Gastroesophageal sphincter (tissue), 4 donors: ENCODE data around the gene ZIM2. TPM values are rescaled to one million over a fixed set of nuclear protein-coding genes. Genes with fewer than 3 reads are reported as not detected.

ENCODE experiments used
- ATAC-seq: fragments of 150-250 bp; one replicate; pipeline ENCODE4 v1.9.1; 2016; ENCODE audit warnings: mild to moderate bottlenecking, moderate library complexity
- H3K27ac ChIP-seq, 4 donors: fragments of 200-600 bp; sonication (generic) in 3 of 4; 1 replicate in 3 of 4; 2 replicates in 1 of 4; pipeline ENCODE4 v1.5.1; 2016 to 2019
- H3K27me3 ChIP-seq: fragments of 200-600 bp; sonication (generic); one replicate; pipeline ENCODE4 v1.5.1; 2019
- H3K36me3 ChIP-seq, 2 donors: fragments of 200-600 bp; sonication (generic); one replicate each; pipeline ENCODE4 v1.5.1; 2019; ENCODE audit warnings: control low read depth in 1 of 2
- H3K4me1 ChIP-seq, 3 donors: fragments of 200-600 bp; sonication (generic); 1 replicate in 2 of 3; 2 replicates in 1 of 3; pipeline ENCODE4 v1.5.1; 2016 to 2019; ENCODE audit warnings: control low read depth in 2 of 3
- H3K4me3 ChIP-seq, 2 donors: fragments of 200-600 bp; sonication (generic); one replicate each; pipeline ENCODE4 v1.5.1; 2019; ENCODE audit warnings: mild to moderate bottlenecking in 1 of 2, moderate library complexity in 1 of 2
- H3K9me3 ChIP-seq, 3 donors: fragments of 200-600 bp; sonication (generic); one replicate each; pipeline ENCODE4 v1.5.1; 2017 to 2019; ENCODE audit warnings: control low read depth in 2 of 3
- EP300 ChIP-seq: sonication (generic); formaldehyde crosslinking; IDR thresholded peaks from one replicate; pipeline ENCODE4 v1.6.1; 2017; ENCODE audit warnings: antibody characterized with exemption, mild to moderate bottlenecking
- POLR2A ChIP-seq, 2 donors: fragments of 450-650 bp; IDR thresholded peaks; one replicate each; pipeline ENCODE4 v1.6.1; 2017; ENCODE audit warnings: antibody characterized with exemption in 2 of 2, mild to moderate bottlenecking in 2 of 2, moderate library complexity in 1 of 2
- POLR2AphosphoS5 ChIP-seq: sonication (generic); formaldehyde crosslinking; IDR thresholded peaks from one replicate; pipeline ENCODE4 v1.6.1; 2017; ENCODE audit warnings: antibody characterized with exemption
- WGBS, 2 donors: methylation state at CpG; one replicate each; pipeline ENCODE4 v1.1.5; 2018; ENCODE audit warnings: low coverage in 1 of 2; 5-methylcytosine and 5-hydroxymethylcytosine counted together
- total RNA-seq, 4 donors: library from RNA; depleted of rRNA; stranded (reverse); fragments of >200 nt; gene quantifications; one replicate each; pipeline ENCODE4 v1.1.0, GENCODE V29; 2016
- TF ChIP-seq, protein P1 (sequence below), 4 experiments: fragments of 200-600 bp in 2 of 4; fragments of 450-650 bp in 2 of 4; sonication (generic) in 1 of 4; IDR thresholded peaks; one replicate each; pipeline ENCODE4 v1.5.1; 2017 to 2019; ENCODE audit warnings: antibody characterized with exemption in 4 of 4, mild to moderate bottlenecking in 2 of 4, moderate library complexity in 2 of 4

ZIM2 gene
- total RNA-seq, 4 donors from 2014 or later, result 0.31 to 1.0 (median 0.39) TPM

DNA sequence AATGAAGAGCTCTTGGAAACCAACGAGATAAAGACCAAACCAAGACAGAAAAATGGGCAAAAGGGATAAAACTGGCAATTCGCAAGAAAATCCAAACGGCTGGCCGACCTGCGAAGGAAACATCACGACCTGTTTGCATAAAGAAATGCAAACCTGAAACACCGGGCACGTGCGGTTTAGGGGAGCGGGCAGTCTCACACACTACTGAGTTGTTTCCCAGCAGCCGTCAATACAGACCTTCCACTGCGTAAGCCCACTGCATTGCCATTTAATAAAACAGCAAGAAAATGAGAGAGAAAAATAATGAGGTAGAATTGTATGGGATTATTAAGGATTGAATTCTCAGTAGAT is 642 bp upstream of the ZIM2 start:
- WGBS, 2 donors, result 36 to 45% methylated on average over 11 to 12 of the region's 12 CpGs

GRCh38 chr19:56839652-56840450 is 675 bp downstream of the ZIM2 start:
- peaks cover 0 to 21% (median 0%) of the 10 kb centered on the region in 3 donors for H3K4me1 ChIP-seq
- peak; percentile 71 for ATAC-seq
- H3K27ac ChIP-seq, result peak overlapping the region; percentile 16 to 94 (median 92)
- no peaks in the 10 kb centered on the region for H3K27me3 ChIP-seq
- peaks cover 0 to 5% (median 0%) of the 10 kb centered on the region in 3 donors for H3K9me3 ChIP-seq
- peak overlapping the region; percentile 22 to 55 for H3K4me3 ChIP-seq
- no peaks in the 10 kb centered on the region for H3K36me3 ChIP-seq
- TF ChIP-seq, protein P1, sequence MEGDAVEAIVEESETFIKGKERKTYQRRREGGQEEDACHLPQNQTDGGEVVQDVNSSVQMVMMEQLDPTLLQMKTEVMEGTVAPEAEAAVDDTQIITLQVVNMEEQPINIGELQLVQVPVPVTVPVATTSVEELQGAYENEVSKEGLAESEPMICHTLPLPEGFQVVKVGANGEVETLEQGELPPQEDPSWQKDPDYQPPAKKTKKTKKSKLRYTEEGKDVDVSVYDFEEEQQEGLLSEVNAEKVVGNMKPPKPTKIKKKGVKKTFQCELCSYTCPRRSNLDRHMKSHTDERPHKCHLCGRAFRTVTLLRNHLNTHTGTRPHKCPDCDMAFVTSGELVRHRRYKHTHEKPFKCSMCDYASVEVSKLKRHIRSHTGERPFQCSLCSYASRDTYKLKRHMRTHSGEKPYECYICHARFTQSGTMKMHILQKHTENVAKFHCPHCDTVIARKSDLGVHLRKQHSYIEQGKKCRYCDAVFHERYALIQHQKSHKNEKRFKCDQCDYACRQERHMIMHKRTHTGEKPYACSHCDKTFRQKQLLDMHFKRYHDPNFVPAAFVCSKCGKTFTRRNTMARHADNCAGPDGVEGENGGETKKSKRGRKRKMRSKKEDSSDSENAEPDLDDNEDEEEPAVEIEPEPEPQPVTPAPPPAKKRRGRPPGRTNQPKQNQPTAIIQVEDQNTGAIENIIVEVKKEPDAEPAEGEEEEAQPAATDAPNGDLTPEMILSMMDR (IDR thresholded peaks at IDR 0.05), result no peak
- TF ChIP-seq EP300 (no peak), POLR2A (IDR thresholded peaks at IDR 0.05) (no peak), POLR2AphosphoS5 (no peak)
- 20 to 36% methylated on average over 1 to 7 of the region's 48 CpGs for WGBS, 2 donors

More for the DNA sequence above, 642 bp upstream of the ZIM2 start:
- Histone ChIP-seq H3K36me3 (no peaks in the 10 kb centered on the region), H3K4me1 (peaks cover 0 to 21% (median 0%) of the 10 kb centered on the region in 3 donors), H3K4me3 (no peak overlapping the region), H3K27ac (no peak overlapping the region), H3K9me3 (peaks cover 0 to 5% (median 0%) of the 10 kb centered on the region in 3 donors), H3K27me3 (no peaks in the 10 kb centered on the region)
- ATAC-seq, result no peak
- no peak for TF ChIP-seq POLR2A (IDR thresholded peaks at IDR 0.05)
- TF ChIP-seq, protein P1 (IDR thresholded peaks at IDR 0.05), result no peak
- TF ChIP-seq POLR2AphosphoS5, result no peak
- TF ChIP-seq EP300, result no peak

DNA sequence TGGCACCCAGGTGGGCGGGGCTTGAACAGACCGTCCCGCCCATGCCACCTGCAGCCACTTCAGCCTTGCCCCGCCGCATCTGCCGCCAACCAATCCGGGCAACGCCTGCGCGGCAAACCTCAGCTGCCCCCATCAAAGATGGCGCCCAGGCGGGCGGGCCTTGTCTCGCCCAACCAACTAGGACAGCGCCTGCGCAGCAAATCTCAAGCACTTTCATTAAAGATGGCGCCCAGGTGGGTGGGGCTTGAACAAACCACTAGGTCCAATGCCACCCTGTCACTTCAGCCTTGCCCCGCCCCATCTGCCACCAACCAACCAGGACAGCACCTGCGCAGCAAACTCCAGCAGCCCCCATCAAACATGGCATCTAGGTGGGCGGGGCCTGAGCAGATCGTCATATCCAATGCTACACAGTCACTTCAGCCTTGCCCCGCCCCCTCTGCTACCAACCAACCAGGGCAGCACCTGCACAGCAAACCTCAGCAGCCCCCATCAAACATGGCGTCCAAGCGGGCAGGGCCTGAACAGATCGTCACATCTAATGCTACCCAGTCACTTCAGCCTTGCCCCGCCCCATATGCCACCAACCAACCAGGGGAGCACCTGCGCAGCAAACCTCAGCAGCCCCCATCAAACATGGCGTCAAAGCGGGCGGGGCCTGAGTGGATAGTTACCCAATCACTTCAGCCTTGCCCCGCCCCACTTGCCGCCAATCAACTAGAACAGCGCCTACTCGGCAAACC is 1.4 kb downstream of the ZIM2 start:
- H3K27ac ChIP-seq, result peak overlapping the region in 3 of 4 donors; percentile 90 to 94 (median 93)
- H3K36me3 ChIP-seq, result no peaks in the 10 kb centered on the region
- H3K9me3 ChIP-seq, result peaks cover 0 to 5% (median 0%) of the 10 kb centered on the region in 3 donors
- TF ChIP-seq, protein P1 (IDR thresholded peaks at IDR 0.05), result no peak
- TF ChIP-seq EP300 (no peak), POLR2A (IDR thresholded peaks at IDR 0.05) (no peak), POLR2AphosphoS5 (peak; percentile 51)
- no peaks in the 10 kb centered on the region for H3K27me3 ChIP-seq
- H3K4me3 ChIP-seq, result peak overlapping the region in 1 of 2 donors; percentile 55
- WGBS, 2 donors, result 38 to 65% methylated on average over 5 to 8 of the region's 34 CpGs
- ATAC-seq, result peak; percentile 77
- peaks cover 0 to 21% (median 0%) of the 10 kb centered on the region in 3 donors for H3K4me1 ChIP-seq

- Histone ChIP-seq H3K27ac (peak overlapping the region; percentile 78 to 94 (median 92)), H3K27me3 (no peaks in the 10 kb centered on the region), H3K4me1 (peaks cover 0 to 21% (median 0%) of the 10 kb centered on the region in 3 donors), H3K36me3 (no peaks in the 10 kb centered on the region), H3K9me3 (peaks cover 0 to 5% (median 0%) of the 10 kb centered on the region in 3 donors), H3K4me3 (peak overlapping the region; percentile 25 to 55)
- TF ChIP-seq POLR2AphosphoS5, result no peak
- peak; percentile 18 to 22 for TF ChIP-seq POLR2A (IDR thresholded peaks at IDR 0.05)
- TF ChIP-seq, protein P1 (IDR thresholded peaks at IDR 0.05), result peak; percentile 27 to 61 (median 44)
- no peak for TF ChIP-seq EP300
- ATAC-seq, result peak; percentile 16
- WGBS, 2 donors, result 60% methylated on average over 2 of the region's 44 CpGs; no CpG with 5 or more reads in 1 of the 2 donors
Measured at GRCh38 chr19:56838024-56838908, 2.3 kb downstream of the ZIM2 start.
